IMR-90 (cell line): Measurements from ENCODE around the gene ZFP36. TPM values are rescaled to one million over a fixed set of nuclear protein-coding genes. Genes with fewer than 3 reads are reported as not detected.

ENCODE experiments used
- ATAC-seq: fragments of 200-7000 bp; cut with Tn5 transposase; 2 replicates; pipeline ENCODE4 v1.9.1; 2020; ENCODE audit warnings: low read depth, mild to moderate bottlenecking, moderate library complexity
- BruUV-seq: library from RNA; stranded (reverse); fragments of 400-500 nt; replicated peaks from 2 replicates; lab custom pipeline; 2021; lab: Mats Ljungman, UMichigan
- CTCF ChIA-PET: fragments of 300-600 bp; formaldehyde crosslinking; extraction: SDS; loops from one replicate; lab custom pipeline; 2021; ENCODE audit warnings: antibody characterized with exemption; lab: Yijun Ruan, JAX
- POLR2A ChIA-PET: fragments of 300-600 bp; sonication (Branson Sonifier 250); formaldehyde crosslinking; loops from one replicate; lab custom pipeline; 2022; ENCODE audit warnings: antibody characterized with exemption; ENCODE audit not compliant: unreplicated experiment; lab: Charles Lee
- DNase-seq: peaks from one replicate; pipeline ENCODE4 v3.0.0; 2013
- H2AFZ ChIP-seq: replicated peaks from 2 replicates; pipeline ENCODE3; 2013; ENCODE audit warnings: low read length, mild to moderate bottlenecking; ENCODE audit not compliant: poor library complexity
- H2AK5ac ChIP-seq: 2 replicates; pipeline ENCODE4 v1.6.1; 2013; ENCODE audit warnings: low read depth, low read length, inconsistent platforms
- H2AK9ac ChIP-seq: replicated peaks from 2 replicates; pipeline ENCODE3; 2013; ENCODE audit warnings: mild to moderate bottlenecking, low read depth, low read length, moderate library complexity; ENCODE audit not compliant: poor library complexity
- H2BK120ac ChIP-seq: 2 replicates; pipeline ENCODE4 v1.6.1; 2013; ENCODE audit warnings: low read depth, low read length, inconsistent platforms
- H2BK15ac ChIP-seq: 3 replicates; pipeline ENCODE4 v1.6.1; 2013; ENCODE audit warnings: low read depth, low read length, inconsistent platforms
- H2BK20ac ChIP-seq: 2 replicates; pipeline ENCODE4 v1.6.1; 2013; ENCODE audit warnings: low read depth, mild to moderate bottlenecking, inconsistent platforms, low read length, moderate library complexity
- H2BK5ac ChIP-seq: 2 replicates; pipeline ENCODE4 v1.6.1; 2013; ENCODE audit warnings: mild to moderate bottlenecking, low read depth, low read length, inconsistent platforms; ENCODE audit not compliant: poor library complexity, severe bottlenecking
- H3K14ac ChIP-seq: replicated peaks from 2 replicates; pipeline ENCODE4 v1.6.1; 2013; ENCODE audit warnings: low read depth, low read length, inconsistent platforms
- H3K18ac ChIP-seq: 2 replicates; pipeline ENCODE4 v1.6.1; 2013; ENCODE audit warnings: low read depth, low read length, control low read depth
- H3K23ac ChIP-seq: 2 replicates; pipeline ENCODE4 v1.6.1; 2013; ENCODE audit warnings: low read depth, low read length, inconsistent platforms
- H3K27ac ChIP-seq: 2 replicates; pipeline ENCODE4 v1.5.1; 2013; ENCODE audit warnings: mild to moderate bottlenecking, control low read depth, low read length; ENCODE audit not compliant: insufficient read depth
- H3K27me3 ChIP-seq: 2 replicates; pipeline ENCODE4 v1.6.1; 2013; ENCODE audit warnings: low read length; ENCODE audit not compliant: control insufficient read depth, insufficient read depth
- H3K36me3 ChIP-seq: 2 replicates; pipeline ENCODE4 v1.6.1; 2013; ENCODE audit warnings: low read length, mixed read lengths; ENCODE audit not compliant: control insufficient read depth, insufficient read depth
- H3K4ac ChIP-seq: 2 replicates; pipeline ENCODE4 v1.6.1; 2013; ENCODE audit warnings: low read depth, low read length, inconsistent platforms
- H3K4me1 ChIP-seq: 2 replicates; pipeline ENCODE4 v1.6.1; 2013; ENCODE audit warnings: low read length, mixed read lengths; ENCODE audit not compliant: control insufficient read depth, insufficient read depth
- H3K4me2 ChIP-seq: 2 replicates; pipeline ENCODE4 v1.6.1; 2013; ENCODE audit warnings: low read depth, mild to moderate bottlenecking, control low read depth, low read length, moderate library complexity
- H3K4me3 ChIP-seq: 2 replicates; pipeline ENCODE4 v1.5.1; 2013; ENCODE audit warnings: low read depth, mild to moderate bottlenecking, control low read depth, low read length, moderate library complexity; ENCODE audit not compliant: insufficient read depth
- H3K56ac ChIP-seq: 2 replicates; pipeline ENCODE4 v1.6.1; 2013; ENCODE audit warnings: low read length, inconsistent platforms; ENCODE audit not compliant: insufficient read depth; ENCODE audit errors: extremely low read depth
- H3K79me1 ChIP-seq, 2 experiments: 2 replicates each; pipeline ENCODE4 v1.6.1; 2013; ENCODE audit warnings: low read length in 2 of 2, inconsistent platforms in 1 of 2, low read depth in 1 of 2
- H3K9ac ChIP-seq: 2 replicates; pipeline ENCODE4 v1.6.1; 2013; ENCODE audit warnings: low read depth, low read length, control low read depth
- H3K9me1 ChIP-seq: 2 replicates; pipeline ENCODE4 v1.6.1; 2013; ENCODE audit warnings: low read length, inconsistent platforms; ENCODE audit not compliant: insufficient read depth
- H3K9me3 ChIP-seq: 2 replicates; pipeline ENCODE4 v1.6.1; 2013; ENCODE audit warnings: low read length; ENCODE audit not compliant: control insufficient read depth, insufficient read depth
- H4K20me1 ChIP-seq: 2 replicates; pipeline ENCODE4 v1.6.1; 2013; ENCODE audit warnings: low read length, inconsistent platforms; ENCODE audit not compliant: insufficient read depth
- H4K5ac ChIP-seq: 2 replicates; pipeline ENCODE4 v1.6.1; 2013; ENCODE audit warnings: mild to moderate bottlenecking, low read depth, low read length, control low read depth
- H4K8ac ChIP-seq, 2 experiments: 2 replicates each; pipeline ENCODE4 v1.6.1; 2013; ENCODE audit warnings: low read depth in 2 of 2, low read length in 2 of 2, control low read depth in 1 of 2, inconsistent platforms in 1 of 2
- H4K91ac ChIP-seq: 2 replicates; pipeline ENCODE4 v1.6.1; 2013; ENCODE audit warnings: low read depth, low read length, inconsistent platforms; ENCODE audit not compliant: insufficient read depth
- CHD1 ChIP-seq: IDR thresholded peaks from 2 replicates; pipeline ENCODE4 v1.6.1; 2012; ENCODE audit warnings: low read depth, low read length, improper control_type of control experiment
- MAFK ChIP-seq: IDR thresholded peaks from 2 replicates; pipeline ENCODE4 v1.6.1; 2012; ENCODE audit warnings: low read depth, low read length, improper control_type of control experiment
- MAZ ChIP-seq: IDR thresholded peaks from 2 replicates; pipeline ENCODE4 v1.6.1; 2012; ENCODE audit warnings: low read depth, mild to moderate bottlenecking, low read length, improper control_type of control experiment, moderate library complexity, borderline replicate concordance
- RFX5 ChIP-seq: IDR thresholded peaks from 2 replicates; pipeline ENCODE4 v1.8.0; 2012; ENCODE audit warnings: low read depth, mild to moderate bottlenecking, low read length, moderate library complexity
- SMC3 ChIP-seq: fragments of 150-350 bp; IDR thresholded peaks from 2 replicates; pipeline ENCODE4 v1.6.1; 2016; ENCODE audit warnings: low read depth, mild to moderate bottlenecking, antibody characterized with exemption, low read length, moderate library complexity
- WGBS, 2 experiments: methylation state at CpG; one replicate each; pipeline versions ENCODE4 v1.1.5 to v1.1.7; 2013; ENCODE audit warnings: missing lambda C conversion rate in 2 of 2; ENCODE audit not compliant: insufficient read length in 1 of 2; ENCODE audit errors: extremely low coverage in 2 of 2; 5-methylcytosine and 5-hydroxymethylcytosine counted together
- dilution Hi-C: fragments of 300-500 bp; cut with HindIII; formaldehyde crosslinking; loops from one replicate; pipeline ENCODE4 v1.14.3; 2018; ENCODE audit warnings: low sequenced_read_pairs; ENCODE audit not compliant: unreplicated experiment
- in situ Hi-C: fragments of 300-500 bp; cut with MboI; formaldehyde crosslinking; loops from 3 replicates; pipeline ENCODE4 v1.14.3; 2019; ENCODE audit warnings: low sequenced_read_pairs, inconsistent platforms, mixed read lengths
- intact Hi-C: fragments of 100-400 bp; cut with micrococcal nuclease; formaldehyde crosslinking; loops from 2 replicates; pipeline ENCODE4 v1.10.0; 2022
- polyA plus RNA-seq, 3 experiments: library from polyadenylated mRNA; depleted of rRNA; stranded (reverse); fragments of >200 nt; gene quantifications; 2 replicates each; pipeline ENCODE4 v1.2.3, GENCODE V29; 2012; ENCODE audit warnings: low replicate concordance in 1 of 3
- total RNA-seq: library from RNA; depleted of rRNA; stranded (reverse); fragments of >200 nt; gene quantifications from 2 replicates; pipeline ENCODE4 v1.2.3, GENCODE V29; 2012
- TF ChIP-seq, protein P1 (sequence below): fragments of 150-350 bp; IDR thresholded peaks from 2 replicates; pipeline ENCODE4 v1.6.1; 2016; ENCODE audit warnings: low read depth, mild to moderate bottlenecking, low read length, moderate library complexity, borderline replicate concordance

ZFP36 gene
- total and polyA plus RNA-seq, 2 of the 4 experiments (the other 2 are of a cell fraction) = 1.4 to 45.0 TPM

DNA sequence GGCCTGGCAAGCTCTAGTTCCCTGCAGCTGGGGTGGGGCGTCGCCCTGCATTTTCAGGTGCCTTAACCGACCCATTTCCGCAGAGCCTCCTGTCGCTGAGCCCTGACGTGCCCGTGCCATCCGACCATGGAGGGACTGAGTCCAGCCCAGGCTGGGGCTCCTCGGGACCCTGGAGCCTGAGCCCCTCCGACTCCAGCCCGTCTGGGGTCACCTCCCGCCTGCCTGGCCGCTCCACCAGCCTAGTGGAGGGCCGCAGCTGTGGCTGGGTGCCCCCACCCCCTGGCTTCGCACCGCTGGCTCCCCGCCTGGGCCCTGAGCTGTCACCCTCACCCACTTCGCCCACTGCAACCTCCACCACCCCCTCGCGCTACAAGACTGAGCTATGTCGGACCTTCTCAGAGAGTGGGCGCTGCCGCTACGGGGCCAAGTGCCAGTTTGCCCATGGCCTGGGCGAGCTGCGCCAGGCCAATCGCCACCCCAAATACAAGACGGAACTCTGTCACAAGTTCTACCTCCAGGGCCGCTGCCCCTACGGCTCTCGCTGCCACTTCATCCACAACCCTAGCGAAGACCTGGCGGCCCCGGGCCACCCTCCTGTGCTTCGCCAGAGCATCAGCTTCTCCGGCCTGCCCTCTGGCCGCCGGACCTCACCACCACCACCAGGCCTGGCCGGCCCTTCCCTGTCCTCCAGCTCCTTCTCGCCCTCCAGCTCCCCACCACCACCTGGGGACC, 1.2 kb downstream of the ZFP36 start:
- POLR2A ChIA-PET = interaction anchor here (1.9 kb wide), 1 partner anchor 28 kb away, joined by 4 read pairs; the partner anchor contains the start of gene RPS16
- DNase-seq = no peak

More for the DNA sequence above, 1.2 kb downstream of the ZFP36 start:
- H2AK5ac ChIP-seq = peak overlapping the region; percentile 12; the same call in 1 of the 2 replicates
- peaks cover 27% of the 10 kb centered on the region for H4K20me1 ChIP-seq
- H2BK120ac ChIP-seq = no peak overlapping the region
- peak overlapping the region; percentile 92 for H3K4me2 ChIP-seq
- dilution Hi-C loops = no loop called here
- H2AK9ac ChIP-seq = peak overlapping the region; percentile 91
- H3K79me1 ChIP-seq = peaks cover under 1 to 33% of the 10 kb centered on the region in 2 experiments; a peak in 3 of 4 replicates
- TF ChIP-seq SMC3 (0 out of 2 replicates have a peak, but pooled peaks have one; percentile 2), CHD1 (peak; percentile 87), RFX5 (no peak), MAZ (peak; percentile 30; the same call in 1 of the 2 replicates), MAFK (no peak)
- TF ChIP-seq, protein P1, sequence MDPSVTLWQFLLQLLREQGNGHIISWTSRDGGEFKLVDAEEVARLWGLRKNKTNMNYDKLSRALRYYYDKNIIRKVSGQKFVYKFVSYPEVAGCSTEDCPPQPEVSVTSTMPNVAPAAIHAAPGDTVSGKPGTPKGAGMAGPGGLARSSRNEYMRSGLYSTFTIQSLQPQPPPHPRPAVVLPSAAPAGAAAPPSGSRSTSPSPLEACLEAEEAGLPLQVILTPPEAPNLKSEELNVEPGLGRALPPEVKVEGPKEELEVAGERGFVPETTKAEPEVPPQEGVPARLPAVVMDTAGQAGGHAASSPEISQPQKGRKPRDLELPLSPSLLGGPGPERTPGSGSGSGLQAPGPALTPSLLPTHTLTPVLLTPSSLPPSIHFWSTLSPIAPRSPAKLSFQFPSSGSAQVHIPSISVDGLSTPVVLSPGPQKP = no peak
- H3K9me1 ChIP-seq = no peaks in the 10 kb centered on the region
- ATAC-seq = no peak
- peak overlapping the region; percentile 34 for H2AFZ ChIP-seq
- no peak overlapping the region for H3K18ac ChIP-seq
- peak overlapping the region; percentile 98 for H3K14ac ChIP-seq
- peak overlapping the region; percentile 48 for H2BK5ac ChIP-seq
- in situ Hi-C loops = no loop called here
- H3K36me3 ChIP-seq = peaks cover 15% of the 10 kb centered on the region
- no peak overlapping the region for H2BK15ac ChIP-seq
- WGBS, 2 experiments = 53% methylated on average over 37 of the region's 40 CpGs; no CpG with 5 or more reads in 1 of the 2 experiments
- H3K9ac ChIP-seq = peak overlapping the region; percentile 93
- H3K4me1 ChIP-seq = peaks cover 23% of the 10 kb centered on the region
- H3K23ac ChIP-seq = peak overlapping the region; percentile 36; the same call in 1 of the 2 replicates
- peak overlapping the region in 1 of 2 experiments; percentile 3; a peak in 2 of 4 replicates for H4K8ac ChIP-seq
- intact Hi-C loops = no loop called here
- H4K91ac ChIP-seq = no peak overlapping the region
- H3K9me3 ChIP-seq = no peaks in the 10 kb centered on the region
- no TSS peak for BruUV-seq
- CTCF ChIA-PET = interaction anchor here (0.6 to 1.1 kb wide), 2 partner anchors 10 to 121 kb away, joined by 3 to 5 read pairs; no protein-coding TSS in a partner anchor
- peak overlapping the region; percentile 68 for H3K4me3 ChIP-seq
- H3K27me3 ChIP-seq = no peaks in the 10 kb centered on the region
- H3K27ac ChIP-seq = peak overlapping the region; percentile 92
- no peak overlapping the region for H2BK20ac ChIP-seq
- H3K56ac ChIP-seq = peak overlapping the region; percentile 47
- peak overlapping the region; percentile 38; the same call in 1 of the 2 replicates for H3K4ac ChIP-seq
- H4K5ac ChIP-seq = no peak overlapping the region
